Measurements from ENCODE around the gene SLC6A15. TPM values are rescaled to one million over a fixed set of nuclear protein-coding genes. Genes with fewer than 3 reads are reported as not detected.

SLC6A15 gene
- total RNA-seq, 1 experiment from 2014 or later = 24.4 TPM

Other genes with a start within 250 kb of the SLC6A15 start
- gene TSPAN19, start 123.5 kb upstream of the SLC6A15 start, total RNA-seq (2014; rRNA removed; shearing (Covaris generic)) = 0.13 and 0.49 TPM in 2 replicates
- gene LRRIQ1, start 123.6 kb upstream of the SLC6A15 start, total RNA-seq (2014; rRNA removed; shearing (Covaris generic)) = 0.18 and 0.34 TPM in 2 replicates